Measurements from ENCODE around the gene C1orf159. TPM values are rescaled to one million over a fixed set of nuclear protein-coding genes. Genes with fewer than 3 reads are reported as not detected.

C1orf159 gene
- total and polyA plus RNA-seq, 3 donors from 2014 or later: 40.7 to 68.3 (median 50.7) TPM

GRCh38 chr1:1130206-1131120 lies 14.6 kb upstream of the C1orf159 start:
- H3K27me3 ChIP-seq: no peaks in the 10 kb centered on the region
- no peaks in the 10 kb centered on the region for H3K9me3 ChIP-seq
- H3K4me1 ChIP-seq: peaks cover 10% of the 10 kb centered on the region
- H3K4me3 ChIP-seq: no peak overlapping the region
- 87 to 89% methylated on average over 43 of the region's 43 CpGs for WGBS, 2 donors
- intact Hi-C loops (cut with DNase I; ENCODE audit: low total_unique reads): no loop called here
- no peaks in the 10 kb centered on the region for H3K36me3 ChIP-seq (ENCODE audit: low read depth, missing control alignments)
- no peak for DNase-seq
- no peak overlapping the region for H3K27ac ChIP-seq
- no peak for TF ChIP-seq POLR2A (IDR thresholded peaks at IDR 0.05)
- no peak for TF ChIP-seq CTCF (IDR thresholded peaks at IDR 0.05)

- no peak for DNase-seq
- H3K9me3 ChIP-seq: no peaks in the 10 kb centered on the region
- TF ChIP-seq POLR2A (IDR thresholded peaks at IDR 0.05) (no peak), CTCF (IDR thresholded peaks at IDR 0.05) (no peak)
- no peak overlapping the region for H3K4me3 ChIP-seq
- 85 to 89% methylated on average over 19 of the region's 19 CpGs for WGBS, 2 donors
- no peaks in the 10 kb centered on the region for H3K36me3 ChIP-seq (ENCODE audit: low read depth, missing control alignments)
- peaks cover 10% of the 10 kb centered on the region for H3K4me1 ChIP-seq
- no peaks in the 10 kb centered on the region for H3K27me3 ChIP-seq
- intact Hi-C loops (cut with DNase I; ENCODE audit: low total_unique reads): loop anchor here (10.0 kb wide), 1 partner anchor 115 kb away; the partner anchor contains the start of gene C1QTNF12
- H3K27ac ChIP-seq: no peak overlapping the region
These were observed 13.5 kb upstream of the C1orf159 start for GRCh38 chr1:1129381-1129821.

- H3K27ac ChIP-seq: no peak overlapping the region
- no peaks in the 10 kb centered on the region for H3K27me3 ChIP-seq
- no peaks in the 10 kb centered on the region for H3K9me3 ChIP-seq
- TF ChIP-seq POLR2A (IDR thresholded peaks at IDR 0.05) (no peak), CTCF (IDR thresholded peaks at IDR 0.05) (no peak)
- no peak overlapping the region for H3K4me3 ChIP-seq
- no peaks in the 10 kb centered on the region for H3K36me3 ChIP-seq (ENCODE audit: low read depth, missing control alignments)
- H3K4me1 ChIP-seq: peaks cover 10% of the 10 kb centered on the region
- intact Hi-C loops (cut with DNase I; ENCODE audit: low total_unique reads): loop anchor here (10.0 kb wide), 1 partner anchor 116 kb away; the partner anchor contains the start of gene C1QTNF12
- DNase-seq: no peak
- 41 to 56% methylated on average over 11 to 31 of the region's 32 CpGs for WGBS, 2 donors
These were observed 12.7 kb upstream of the C1orf159 start for GRCh38 chr1:1128454-1129139.

- WGBS, 2 donors: 76 to 81% methylated on average over 39 to 45 of the region's 45 CpGs
- intact Hi-C loops (cut with DNase I; ENCODE audit: low total_unique reads): loop anchor here (10.0 kb wide), 1 partner anchor 117 kb away; the partner anchor contains the start of gene C1QTNF12
- Histone ChIP-seq H3K4me3 (no peak overlapping the region), H3K36me3 (ENCODE audit: low read depth, missing control alignments) (no peaks in the 10 kb centered on the region), H3K27ac (no peak overlapping the region), H3K9me3 (no peaks in the 10 kb centered on the region), H3K27me3 (no peaks in the 10 kb centered on the region), H3K4me1 (peaks cover 10% of the 10 kb centered on the region)
- DNase-seq: no peak
- no peak for TF ChIP-seq CTCF (IDR thresholded peaks at IDR 0.05)
- TF ChIP-seq POLR2A (IDR thresholded peaks at IDR 0.05): no peak
These were observed 11.9 kb upstream of the C1orf159 start for GRCh38 chr1:1127551-1128451.

Data from testis (tissue), 3 donors.